ENCODE results near the gene GALK1.
"Not testable (repeated sequence)": the region's sequence is repeated elsewhere in the genome, so short reads cannot be mapped to it uniquely, and the experiment has no call there.

GALK1 gene

GRCh38 chr17:75763613-75764416 is 1.2 kb downstream of the GALK1 start:
- DNase-seq (ENCODE audit: low spot score): no peak

GRCh38 chr17:75763269-75763607 is 1.8 kb downstream of the GALK1 start:
- no peak for DNase-seq (ENCODE audit: low spot score)

- DNase-seq (ENCODE audit: low spot score): no peak
Measured at GRCh38 chr17:75762513-75763268, 2.3 kb downstream of the GALK1 start.

GRCh38 chr17:75759978-75760640 is 4.9 kb downstream of the GALK1 start:
- DNase-seq (ENCODE audit: low spot score): not testable (repeated sequence)

GRCh38 chr17:75759457-75759856 is 5.5 kb downstream of the GALK1 start:
- no peak for DNase-seq (ENCODE audit: low spot score)

- no peak for DNase-seq (ENCODE audit: low spot score)
Measured at GRCh38 chr17:75758131-75758905, 6.7 kb downstream of the GALK1 start.

GRCh38 chr17:75757086-75757681 is 7.8 kb downstream of the GALK1 start:
- DNase-seq (ENCODE audit: low spot score): no peak

GRCh38 chr17:75756451-75757085 is 8.4 kb downstream of the GALK1 start:
- DNase-seq (ENCODE audit: low spot score): no peak

GRCh38 chr17:75755990-75756389 is 9.0 kb downstream of the GALK1 start:
- no peak for DNase-seq (ENCODE audit: low spot score)

GRCh38 chr17:75755205-75755901 is 9.6 kb downstream of the GALK1 start:
- no peak for DNase-seq (ENCODE audit: low spot score)

GRCh38 chr17:75754378-75755204 is 10.4 kb downstream of the GALK1 start:
- DNase-seq (ENCODE audit: low spot score): no peak

GRCh38 chr17:75753514-75754377 is 11.2 kb downstream of the GALK1 start:
- peak; percentile 79 for DNase-seq (ENCODE audit: low spot score)

- DNase-seq (ENCODE audit: low spot score): no peak
Measured at GRCh38 chr17:75752802-75753513, 12.0 kb downstream of the GALK1 start.

GRCh38 chr17:75752405-75752709 is 12.6 kb downstream of the GALK1 start:
- DNase-seq (ENCODE audit: low spot score): no peak

- no peak for DNase-seq (ENCODE audit: low spot score)
Measured at GRCh38 chr17:75751676-75752404, 13.2 kb downstream of the GALK1 start.

GRCh38 chr17:75750661-75751423 is 14.2 kb downstream of the GALK1 start:
- no peak for DNase-seq (ENCODE audit: low spot score)

Measured in putamen (tissue), 1 donor.